GM19372 (cell line): ENCODE results near the gene MKRN2.

Experiments
- ATAC-seq: cut with Tn5 transposase; IDR thresholded peaks from one replicate; pipeline ENCODE4 v1.9.1; 2021; ENCODE audit warnings: mild to moderate bottlenecking, low read depth, moderate library complexity; ENCODE audit not compliant: unreplicated experiment

Gene MKRN2

GRCh38 chr3:12585181-12585580 is 28.3 kb downstream of the MKRN2 start:
- no peak for ATAC-seq

- no peak for ATAC-seq
Observed at GRCh38 chr3:12585970-12586369, 29.1 kb downstream of the MKRN2 start.

GRCh38 chr3:12586403-12586802 is 29.5 kb downstream of the MKRN2 start:
- no peak for ATAC-seq

GRCh38 chr3:12588039-12589009 is 31.4 kb downstream of the MKRN2 start:
- no peak for ATAC-seq

GRCh38 chr3:12590096-12590495 is 33.2 kb downstream of the MKRN2 start:
- ATAC-seq = no peak

DNA sequence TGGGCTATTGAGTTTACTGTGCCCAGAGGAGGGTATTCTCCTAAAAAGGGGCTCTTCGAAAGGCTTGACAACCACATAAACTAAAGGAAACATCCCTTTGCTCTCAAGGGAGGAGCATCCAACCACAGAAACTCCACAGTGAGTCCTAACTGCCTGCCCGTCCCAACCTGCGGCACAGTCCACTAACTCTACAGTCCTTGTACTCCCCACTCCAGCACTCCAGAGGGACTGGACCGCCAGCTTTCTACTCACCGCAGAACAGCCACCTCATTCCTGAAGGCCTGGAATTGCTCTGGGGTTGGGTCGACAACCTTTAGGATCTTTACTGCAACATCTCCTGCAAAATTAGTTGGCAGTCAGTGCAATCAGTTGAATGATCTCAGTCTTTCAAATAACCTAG is 34.6 kb downstream of the MKRN2 start:
- ATAC-seq = no peak

DNA sequence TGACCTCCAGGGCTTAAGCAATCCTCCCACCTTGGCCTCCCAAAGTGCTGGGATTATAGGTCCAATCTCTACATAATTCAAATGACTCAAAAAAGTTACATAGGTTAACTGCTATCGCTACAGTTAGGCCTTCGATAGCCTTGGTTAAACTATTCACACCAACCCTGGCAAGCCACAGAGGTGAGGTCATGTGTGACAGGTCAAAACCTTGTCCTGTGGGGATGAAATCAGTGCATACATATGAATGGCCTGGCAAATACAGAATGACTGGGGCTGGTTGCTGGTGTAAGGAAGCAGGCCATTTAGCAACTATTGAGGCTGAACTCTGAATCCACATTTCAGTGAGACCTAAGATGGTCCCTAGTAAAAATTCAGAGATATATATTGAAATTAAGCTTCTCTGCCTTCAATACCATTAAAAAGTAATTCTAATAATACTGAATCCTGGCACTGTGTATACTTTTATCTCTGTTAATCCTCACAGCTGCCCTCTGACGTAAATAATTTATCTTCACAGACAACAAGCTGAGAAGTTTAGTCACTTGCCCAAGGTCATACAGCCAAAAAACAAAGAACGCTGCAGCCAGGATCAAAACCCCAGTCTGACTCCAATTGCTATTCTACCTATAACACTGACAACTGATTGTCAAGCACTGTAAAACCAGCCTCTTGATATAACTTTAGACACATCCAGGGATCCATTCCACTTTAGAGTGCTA is 35.3 kb downstream of the MKRN2 start:
- ATAC-seq = no peak

GRCh38 chr3:12593473-12593872 is 36.6 kb downstream of the MKRN2 start:
- ATAC-seq = no peak

GRCh38 chr3:12598890-12599289 is 42.0 kb downstream of the MKRN2 start:
- ATAC-seq = no peak

- no peak for ATAC-seq
Observed at GRCh38 chr3:12601072-12601471, 44.2 kb downstream of the MKRN2 start.

- ATAC-seq = no peak
Observed at GRCh38 chr3:12603969-12604368, 47.1 kb downstream of the MKRN2 start.

DNA sequence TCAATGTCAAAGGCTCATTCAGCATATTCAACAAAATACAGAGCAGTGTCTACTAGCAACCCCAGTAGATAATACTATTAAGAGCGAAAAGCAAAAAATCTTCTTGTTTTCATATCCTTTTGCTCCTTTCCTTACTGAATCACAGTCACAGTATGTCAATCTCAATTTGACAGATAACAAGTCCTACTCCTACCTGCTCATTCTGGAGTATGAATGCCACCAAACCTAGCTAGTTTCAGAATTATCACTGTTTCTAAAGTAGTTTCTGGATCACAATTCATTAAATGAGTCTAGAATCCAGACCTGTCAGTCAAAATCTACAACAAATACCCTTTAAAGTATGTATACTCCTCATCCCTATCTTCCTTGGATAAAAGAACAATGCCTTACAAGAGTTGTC is 51.5 kb downstream of the MKRN2 start:
- no peak for ATAC-seq

GRCh38 chr3:12611117-12611516 is 54.2 kb downstream of the MKRN2 start:
- no peak for ATAC-seq

GRCh38 chr3:12612514-12613226 is 55.8 kb downstream of the MKRN2 start:
- ATAC-seq = no peak

- ATAC-seq = no peak
Observed at GRCh38 chr3:12613250-12613649, 56.4 kb downstream of the MKRN2 start.

DNA sequence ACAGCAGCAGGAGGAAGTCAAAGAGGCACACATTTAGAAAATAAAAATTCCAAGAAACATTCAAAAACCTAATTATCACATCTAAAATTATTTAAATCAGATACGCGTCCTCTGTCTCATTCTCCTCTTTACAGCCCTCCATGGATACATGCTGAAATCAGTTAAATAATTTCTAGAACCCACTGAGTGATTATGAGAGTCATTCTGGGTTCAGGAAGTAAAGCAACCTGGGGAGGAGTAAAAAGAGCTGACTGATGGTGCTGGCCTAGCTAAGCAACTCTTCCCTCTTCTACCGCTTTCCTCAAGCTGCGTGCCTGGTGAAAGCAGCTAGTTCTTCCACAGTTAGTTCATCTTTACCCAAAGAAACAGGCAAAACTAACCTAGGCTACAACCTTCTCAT is 58.4 kb downstream of the MKRN2 start:
- ATAC-seq = no peak

DNA sequence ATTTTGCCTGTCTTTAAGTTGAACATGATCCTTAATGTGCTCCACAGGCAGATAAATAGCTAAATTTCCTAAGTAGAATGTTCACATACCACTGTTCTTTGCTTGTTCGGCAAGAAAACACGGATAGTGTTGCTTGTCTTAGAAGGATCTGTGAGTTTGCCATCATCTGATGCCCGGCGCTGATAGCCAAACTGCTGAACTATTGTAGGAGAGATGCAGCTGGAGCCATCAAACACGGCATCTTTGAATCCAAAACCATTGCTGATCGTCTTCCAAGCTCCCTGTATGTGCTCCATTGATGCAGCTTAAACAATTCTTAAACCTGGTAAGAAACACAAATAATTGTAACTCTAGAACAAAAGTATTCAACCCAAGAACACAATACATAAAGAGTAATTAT is 61.5 kb downstream of the MKRN2 start:
- ATAC-seq = no peak

DNA sequence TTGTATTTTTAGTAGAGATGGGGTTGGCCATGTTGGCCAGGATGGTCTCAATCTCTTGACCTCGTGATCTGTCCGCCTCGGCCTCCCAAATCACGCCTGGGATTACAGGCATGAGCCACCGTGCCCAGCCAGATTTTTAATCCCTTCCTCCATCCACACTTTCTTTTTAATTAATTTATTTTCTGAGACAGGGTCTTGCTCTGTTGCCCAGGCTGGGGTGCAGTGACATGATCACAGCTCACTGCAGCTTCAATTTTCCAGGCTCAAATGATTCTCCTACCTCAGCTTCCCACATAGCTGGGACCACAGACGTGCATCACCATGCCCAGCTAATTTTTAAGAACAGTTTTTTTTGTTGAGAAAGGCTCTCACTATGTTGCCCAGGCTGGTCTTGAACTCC is 63.4 kb downstream of the MKRN2 start:
- no peak for ATAC-seq

DNA sequence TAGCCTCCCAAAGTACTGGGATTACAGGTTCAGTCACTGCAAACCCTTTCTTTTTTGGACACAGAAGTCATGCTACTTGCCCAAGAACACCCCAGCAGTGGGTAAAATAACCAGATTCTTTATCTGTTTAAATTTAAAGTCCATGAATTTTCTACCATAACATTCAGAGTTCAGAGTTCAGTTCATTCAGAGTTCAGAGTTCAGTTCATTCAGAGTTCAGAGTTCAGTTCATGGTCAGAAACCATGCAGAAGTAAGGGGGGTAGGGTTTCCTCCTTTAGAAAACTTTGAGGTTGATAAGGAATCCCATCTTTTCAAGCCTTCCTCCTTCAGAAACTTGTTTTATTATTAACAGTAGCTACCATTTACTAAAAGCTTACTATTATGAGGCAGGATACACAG is 63.8 kb downstream of the MKRN2 start:
- ATAC-seq = no peak

DNA sequence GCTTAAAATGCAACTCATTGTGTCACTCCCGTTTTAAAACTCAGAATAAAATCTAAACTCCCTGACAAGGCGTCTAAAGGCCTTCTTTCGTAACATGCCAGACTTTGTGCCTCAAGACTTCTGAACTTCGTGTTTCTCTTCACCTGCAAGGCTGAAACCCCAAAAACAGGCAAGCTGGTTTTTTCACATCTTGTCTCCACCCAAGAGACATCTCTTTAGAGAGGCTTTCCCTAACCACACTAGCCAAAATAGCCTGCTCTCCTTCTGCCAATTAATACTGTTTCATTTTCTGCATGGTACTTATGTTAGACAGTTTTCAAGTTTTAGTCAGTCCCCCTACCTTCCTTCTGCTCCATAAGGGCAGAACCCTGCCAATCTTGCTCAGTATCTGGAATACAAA is 65.4 kb downstream of the MKRN2 start:
- no peak for ATAC-seq

GRCh38 chr3:12624056-12624455 is 67.2 kb downstream of the MKRN2 start:
- ATAC-seq = no peak
